Stimulated activated naive CD8-positive, alpha-beta T cell treated with anti-CD3 and anti-CD28 coated beads, Interleukin-15, Interleukin-2, amounts not matched to agents 100 ng/mL and 50 ng/mL, for 24 hours (primary cell): ENCODE data around the gene CROCC2.

ENCODE experiments used
- H3K27ac Mint-ChIP-seq: one replicate; pipeline ENCODE4 v1.8.0; 2021; ENCODE audit warnings: mild to moderate bottlenecking, mixed read lengths
- H3K27me3 Mint-ChIP-seq: one replicate; pipeline ENCODE4 v1.8.0; 2021; ENCODE audit warnings: mixed read lengths
- H3K36me3 Mint-ChIP-seq: one replicate; pipeline ENCODE4 v1.8.0; 2021; ENCODE audit warnings: low read depth, mixed read lengths
- H3K4me1 Mint-ChIP-seq: one replicate; pipeline ENCODE4 v1.8.0; 2021; ENCODE audit warnings: low read depth, mixed read lengths
- H3K4me3 Mint-ChIP-seq: one replicate; pipeline ENCODE4 v1.8.0; 2021; ENCODE audit warnings: mild to moderate bottlenecking, mixed read lengths
- H3K9me3 Mint-ChIP-seq: one replicate; pipeline ENCODE4 v1.8.0; 2021; ENCODE audit warnings: mixed read lengths

The CROCC2 gene

GRCh38 chr2:240947176-240947575 is 41.0 kb downstream of the CROCC2 start:
- Mint-ChIP-seq H3K27ac (no peak overlapping the region), H3K36me3 (no peaks in the 10 kb centered on the region), H3K4me1 (no peaks in the 10 kb centered on the region), H3K9me3 (no peaks in the 10 kb centered on the region), H3K4me3 (no peak overlapping the region), H3K27me3 (no peaks in the 10 kb centered on the region)

GRCh38 chr2:240947607-240948006 is 41.5 kb downstream of the CROCC2 start:
- Mint-ChIP-seq H3K27me3 (no peaks in the 10 kb centered on the region), H3K4me1 (no peaks in the 10 kb centered on the region), H3K9me3 (no peaks in the 10 kb centered on the region), H3K27ac (no peak overlapping the region), H3K36me3 (no peaks in the 10 kb centered on the region), H3K4me3 (no peak overlapping the region)

- no peak overlapping the region for H3K27ac Mint-ChIP-seq
- no peaks in the 10 kb centered on the region for H3K36me3 Mint-ChIP-seq
- no peak overlapping the region for H3K4me3 Mint-ChIP-seq
- H3K27me3 Mint-ChIP-seq = no peaks in the 10 kb centered on the region
- H3K4me1 Mint-ChIP-seq = no peaks in the 10 kb centered on the region
- no peaks in the 10 kb centered on the region for H3K9me3 Mint-ChIP-seq
These were observed 42.0 kb downstream of the CROCC2 start for GRCh38 chr2:240948086-240948485.

GRCh38 chr2:240948905-240949790 is 43.0 kb downstream of the CROCC2 start:
- no peaks in the 10 kb centered on the region for H3K36me3 Mint-ChIP-seq
- no peak overlapping the region for H3K27ac Mint-ChIP-seq
- H3K9me3 Mint-ChIP-seq = no peaks in the 10 kb centered on the region
- H3K4me3 Mint-ChIP-seq = no peak overlapping the region
- H3K4me1 Mint-ChIP-seq = no peaks in the 10 kb centered on the region
- no peaks in the 10 kb centered on the region for H3K27me3 Mint-ChIP-seq

GRCh38 chr2:240949791-240950705 is 43.9 kb downstream of the CROCC2 start:
- H3K4me3 Mint-ChIP-seq = no peak overlapping the region
- H3K27ac Mint-ChIP-seq = no peak overlapping the region
- no peaks in the 10 kb centered on the region for H3K27me3 Mint-ChIP-seq
- no peaks in the 10 kb centered on the region for H3K4me1 Mint-ChIP-seq
- no peaks in the 10 kb centered on the region for H3K36me3 Mint-ChIP-seq
- no peaks in the 10 kb centered on the region for H3K9me3 Mint-ChIP-seq

- no peaks in the 10 kb centered on the region for H3K9me3 Mint-ChIP-seq
- H3K4me3 Mint-ChIP-seq = no peak overlapping the region
- H3K27ac Mint-ChIP-seq = no peak overlapping the region
- H3K4me1 Mint-ChIP-seq = no peaks in the 10 kb centered on the region
- H3K27me3 Mint-ChIP-seq = no peaks in the 10 kb centered on the region
- H3K36me3 Mint-ChIP-seq = no peaks in the 10 kb centered on the region
These were observed 45.0 kb downstream of the CROCC2 start for GRCh38 chr2:240951045-240951594.

GRCh38 chr2:240952496-240953246 is 46.5 kb downstream of the CROCC2 start:
- Mint-ChIP-seq H3K36me3 (no peaks in the 10 kb centered on the region), H3K9me3 (no peaks in the 10 kb centered on the region), H3K4me3 (no peak overlapping the region), H3K27ac (no peak overlapping the region), H3K4me1 (no peaks in the 10 kb centered on the region), H3K27me3 (no peaks in the 10 kb centered on the region)

DNA sequence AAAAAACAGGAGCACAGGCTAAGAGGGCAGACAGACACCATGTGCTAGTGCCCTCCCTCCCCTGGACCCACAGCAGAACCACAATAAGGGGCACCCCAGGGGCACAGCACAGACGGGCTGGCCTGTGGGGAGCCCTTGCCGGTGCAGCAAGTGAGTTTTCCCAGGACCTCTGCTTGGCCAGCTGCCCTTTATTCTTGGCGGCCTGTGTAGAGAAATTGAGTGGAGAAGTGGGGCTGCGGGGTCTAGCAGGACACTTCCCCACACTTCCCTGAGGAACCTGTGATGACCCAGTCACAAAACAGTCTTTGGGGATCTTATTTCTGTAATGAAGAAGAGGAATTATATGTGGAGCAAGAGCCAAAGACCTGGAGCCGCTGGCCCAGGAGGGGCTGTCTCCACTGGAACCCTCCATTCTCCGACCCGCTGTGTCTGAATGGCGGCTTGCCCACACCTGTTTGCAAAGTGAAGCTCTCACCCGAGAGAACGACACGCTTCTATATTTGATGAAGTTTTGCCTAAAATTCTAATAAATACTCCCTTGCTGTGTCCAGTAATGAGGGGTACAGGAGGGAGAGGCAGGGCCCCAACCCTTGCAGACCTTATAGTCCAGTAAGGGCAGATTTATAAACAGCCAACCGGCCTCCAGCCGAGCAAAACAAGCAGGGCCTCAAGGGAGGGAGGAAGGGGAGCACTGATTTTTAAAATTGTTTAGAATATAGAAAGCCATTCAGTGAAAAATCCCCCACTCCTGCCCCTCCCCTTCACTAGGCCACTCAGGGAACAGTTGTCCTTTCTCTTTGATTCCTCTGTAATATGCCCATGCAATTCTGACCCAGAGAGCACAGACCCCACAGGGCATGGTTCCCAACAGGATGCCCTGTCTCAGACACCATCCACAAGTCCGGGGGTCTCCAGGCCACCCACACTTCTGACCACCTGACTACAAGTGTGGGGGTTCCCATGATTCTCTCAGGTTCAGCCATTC is 47.6 kb downstream of the CROCC2 start:
- H3K4me3 Mint-ChIP-seq = no peak overlapping the region
- H3K36me3 Mint-ChIP-seq = no peaks in the 10 kb centered on the region
- no peak overlapping the region for H3K27ac Mint-ChIP-seq
- H3K27me3 Mint-ChIP-seq = no peaks in the 10 kb centered on the region
- H3K4me1 Mint-ChIP-seq = no peaks in the 10 kb centered on the region
- no peaks in the 10 kb centered on the region for H3K9me3 Mint-ChIP-seq

GRCh38 chr2:240954436-240955305 is 48.5 kb downstream of the CROCC2 start:
- H3K9me3 Mint-ChIP-seq = no peaks in the 10 kb centered on the region
- H3K27me3 Mint-ChIP-seq = no peaks in the 10 kb centered on the region
- H3K27ac Mint-ChIP-seq = no peak overlapping the region
- no peak overlapping the region for H3K4me3 Mint-ChIP-seq
- no peaks in the 10 kb centered on the region for H3K36me3 Mint-ChIP-seq
- no peaks in the 10 kb centered on the region for H3K4me1 Mint-ChIP-seq

GRCh38 chr2:240955306-240956170 is 49.4 kb downstream of the CROCC2 start:
- Mint-ChIP-seq H3K36me3 (no peaks in the 10 kb centered on the region), H3K27me3 (no peaks in the 10 kb centered on the region), H3K27ac (no peak overlapping the region), H3K9me3 (no peaks in the 10 kb centered on the region), H3K4me1 (no peaks in the 10 kb centered on the region), H3K4me3 (no peak overlapping the region)

DNA sequence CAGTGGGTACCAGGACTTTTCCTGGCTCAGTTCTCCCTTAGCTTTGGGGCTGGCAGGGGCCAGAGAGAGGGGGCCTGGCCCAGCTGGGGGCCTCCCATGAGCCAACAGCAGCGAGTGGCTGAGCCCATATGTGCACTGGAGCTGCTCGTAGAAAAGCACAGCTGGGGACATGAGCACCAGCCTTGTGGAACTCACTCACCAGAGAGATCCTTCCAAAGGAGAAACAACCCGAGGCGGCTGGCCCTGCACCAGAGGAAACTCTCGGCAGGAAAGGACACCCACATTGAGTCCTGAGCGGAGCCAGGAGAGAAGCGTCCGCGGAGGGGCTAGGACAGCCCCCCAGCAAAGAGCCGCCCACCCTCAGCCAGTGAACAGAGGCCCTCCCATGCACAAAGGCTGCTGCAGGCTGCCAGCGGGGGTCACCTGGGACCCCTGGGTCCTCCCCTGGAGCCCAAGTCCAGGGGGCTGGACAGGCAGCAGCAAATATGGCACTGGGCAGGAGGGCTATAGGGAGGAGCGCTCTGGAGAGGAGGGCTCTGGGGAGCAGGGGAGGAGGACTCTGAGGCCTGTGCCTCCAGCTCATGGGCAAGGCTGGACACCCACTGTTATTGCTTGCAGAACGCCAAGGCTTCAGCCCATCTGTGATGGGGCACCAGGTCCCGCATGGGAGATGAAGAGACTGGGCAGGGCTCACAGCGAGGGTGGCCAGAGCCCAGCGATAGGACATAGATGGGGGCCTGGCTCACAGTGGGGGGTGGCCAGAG is 50.2 kb downstream of the CROCC2 start:
- Mint-ChIP-seq H3K27ac (no peak overlapping the region), H3K9me3 (no peaks in the 10 kb centered on the region), H3K36me3 (no peaks in the 10 kb centered on the region), H3K4me3 (no peak overlapping the region), H3K27me3 (no peaks in the 10 kb centered on the region), H3K4me1 (no peaks in the 10 kb centered on the region)
